GM20000 (cell line): ENCODE measurements around the gene BAD.

ENCODE experiments used
- DNase-seq: peaks from one replicate; pipeline ENCODE4 v3.0.0; 2012; ENCODE audit warnings: low spot score
- CTCF ChIP-seq: IDR thresholded peaks from 2 replicates; pipeline ENCODE4 v1.5.1; 2012; ENCODE audit warnings: mild to moderate bottlenecking, control low read depth; ENCODE audit errors: extremely low read depth, missing control alignments

The BAD gene

GRCh38 chr11:64284048-64284961, at the start of gene BAD:
BAD (minus strand) TSS chr11:64284665; CDS start chr11:64284368, 297 bp downstream.
- no peak for TF ChIP-seq CTCF
- peak; percentile 99 for DNase-seq

- no peak for DNase-seq
- TF ChIP-seq CTCF, result no peak
Observed at GRCh38 chr11:64333556-64333955, 49.1 kb upstream of the BAD start.

- TF ChIP-seq CTCF, result peak; percentile 48
- peak; percentile 75 for DNase-seq
Observed at GRCh38 chr11:64331569-64332371, 47.3 kb upstream of the BAD start.

GRCh38 chr11:64330888-64331287, 46.4 kb upstream of the BAD start:
- no peak for DNase-seq
- no peak for TF ChIP-seq CTCF

GRCh38 chr11:64327993-64328392, 43.5 kb upstream of the BAD start:
- no peak for TF ChIP-seq CTCF
- no peak for DNase-seq

- DNase-seq, result no peak
- no peak for TF ChIP-seq CTCF
Observed at GRCh38 chr11:64327375-64327774, 42.9 kb upstream of the BAD start.
